HEK293 (cell line): ENCODE measurements around the gene TP53I3.

Source experiments
- CTCF ChIA-PET: fragments of 350-600 bp; formaldehyde crosslinking; extraction: SDS; loops from one replicate; lab custom pipeline; 2021; ENCODE audit warnings: antibody characterized with exemption; lab: Yijun Ruan, JAX
- POLR2A ChIA-PET: fragments of 300-600 bp; formaldehyde crosslinking; extraction: SDS; loops from one replicate; lab custom pipeline; 2020; ENCODE audit warnings: antibody characterized with exemption, inconsistent platforms; lab: Yijun Ruan, JAX
- H3K27ac ChIP-seq: fragments of 200-500 bp; sonication (Bioruptor generic); 2 replicates; pipeline ENCODE4 v1.5.1; 2014; ENCODE audit warnings: low read depth, low read length, control low read depth, inconsistent platforms; ENCODE audit errors: extremely low read depth
- H3K36me3 ChIP-seq, 2 experiments: fragments of 200-500 bp in 1 of 2; sonication (Bioruptor generic) in 1 of 2; 1 replicate in 1 of 2; 2 replicates in 1 of 2; pipeline ENCODE4 v1.5.1; 2014 to 2017; ENCODE audit warnings: inconsistent platforms in 2 of 2, low read length in 2 of 2; ENCODE audit not compliant: control insufficient read depth in 2 of 2, insufficient read depth in 1 of 2
- H3K4me1 ChIP-seq: fragments of 200-500 bp; sonication (Bioruptor generic); 2 replicates; pipeline ENCODE4 v1.5.1; 2014; ENCODE audit warnings: mild to moderate bottlenecking, low read length, inconsistent platforms; ENCODE audit not compliant: control insufficient read depth, insufficient read depth
- H3K4me3 ChIP-seq: 2 replicates; pipeline ENCODE4 v1.5.1; 2011; ENCODE audit warnings: low read depth, mild to moderate bottlenecking, control low read depth, low read length, moderate library complexity
- H3K9me3 ChIP-seq: fragments of 200-500 bp; sonication (Bioruptor generic); 2 replicates; pipeline ENCODE4 v1.5.1; 2014; ENCODE audit warnings: low read depth, low read length, inconsistent platforms; ENCODE audit not compliant: control insufficient read depth, insufficient read depth
- GFI1B ChIP-seq: fragments of 450-650 bp; formaldehyde crosslinking; IDR thresholded peaks from 2 replicates; pipeline ENCODE4 v1.5.1; 2016; ENCODE audit warnings: missing biosample characterization, missing genetic modification characterization
- GLI4 ChIP-seq: fragments of 450-650 bp; formaldehyde crosslinking; IDR thresholded peaks from 2 replicates; pipeline ENCODE4 v1.5.1; 2016; ENCODE audit warnings: missing biosample characterization, missing genetic modification characterization
- KLF7 ChIP-seq: fragments of 450-650 bp; formaldehyde crosslinking; IDR thresholded peaks from 2 replicates; pipeline ENCODE4 v1.5.1; 2016; ENCODE audit warnings: missing biosample characterization, missing genetic modification characterization, borderline replicate concordance
- KLF9 ChIP-seq: fragments of 450-650 bp; formaldehyde crosslinking; IDR thresholded peaks from 2 replicates; pipeline ENCODE4 v1.5.1; 2016; ENCODE audit warnings: missing biosample characterization, missing genetic modification characterization, low read depth
- REPIN1 ChIP-seq: fragments of 450-650 bp; formaldehyde crosslinking; IDR thresholded peaks from 2 replicates; pipeline ENCODE4 v1.5.1; 2017; ENCODE audit warnings: missing biosample characterization, missing genetic modification characterization, low read depth
- ZBTB10 ChIP-seq: fragments of 450-650 bp; formaldehyde crosslinking; IDR thresholded peaks from 2 replicates; pipeline ENCODE4 v1.5.1; 2016; ENCODE audit warnings: missing biosample characterization, missing genetic modification characterization
- ZIC2 ChIP-seq: fragments of 450-650 bp; formaldehyde crosslinking; IDR thresholded peaks from 2 replicates; pipeline ENCODE4 v1.5.1; 2016; ENCODE audit warnings: missing biosample characterization, missing genetic modification characterization
- ZNF174 ChIP-seq: fragments of 450-650 bp; formaldehyde crosslinking; IDR thresholded peaks from 2 replicates; pipeline ENCODE4 v1.5.0; 2017; ENCODE audit warnings: missing biosample characterization, mild to moderate bottlenecking, missing genetic modification characterization
- ZNF19 ChIP-seq: fragments of 450-650 bp; formaldehyde crosslinking; IDR thresholded peaks from 2 replicates; pipeline ENCODE4; 2016; ENCODE audit warnings: missing biosample characterization, missing genetic modification characterization, low read depth
- ZNF214 ChIP-seq: fragments of 450-650 bp; formaldehyde crosslinking; IDR thresholded peaks from 2 replicates; pipeline ENCODE4 v1.5.1; 2017; ENCODE audit warnings: missing biosample characterization, mild to moderate bottlenecking, missing genetic modification characterization, borderline replicate concordance
- ZNF266 ChIP-seq: fragments of 450-650 bp; formaldehyde crosslinking; IDR thresholded peaks from 2 replicates; pipeline ENCODE4 v1.5.1; 2016; ENCODE audit warnings: missing biosample characterization, missing genetic modification characterization, low read depth
- ZNF513 ChIP-seq: fragments of 450-650 bp; IDR thresholded peaks from 2 replicates; pipeline ENCODE4 v1.5.1; 2018; ENCODE audit warnings: missing biosample characterization, missing genetic modification characterization
- ZNF629 ChIP-seq: fragments of 450-650 bp; formaldehyde crosslinking; IDR thresholded peaks from 2 replicates; pipeline ENCODE4 v1.5.1; 2017; ENCODE audit warnings: missing biosample characterization, missing genetic modification characterization
- ZNF645 ChIP-seq: fragments of 450-650 bp; formaldehyde crosslinking; IDR thresholded peaks from 2 replicates; pipeline ENCODE4; 2016; ENCODE audit warnings: missing biosample characterization, missing genetic modification characterization
- ZNF777 ChIP-seq: fragments of 450-650 bp; formaldehyde crosslinking; IDR thresholded peaks from 2 replicates; pipeline ENCODE4 v1.5.1; 2017; ENCODE audit warnings: missing biosample characterization, missing genetic modification characterization, borderline replicate concordance
- ZSCAN16 ChIP-seq: fragments of 450-650 bp; formaldehyde crosslinking; IDR thresholded peaks from 2 replicates; pipeline ENCODE4 v1.5.1; 2016; ENCODE audit warnings: missing biosample characterization, missing genetic modification characterization
- TF ChIP-seq, protein P1 (sequence below): fragments of 450-650 bp; formaldehyde crosslinking; IDR thresholded peaks from 2 replicates; pipeline ENCODE4 v1.5.1; 2016; ENCODE audit warnings: missing biosample characterization, missing genetic modification characterization, low read depth
- TF ChIP-seq, protein P2 (sequence below): fragments of 450-650 bp; formaldehyde crosslinking; optimal IDR thresholded peaks from 2 replicates; pipeline ENCODE3; 2016; ENCODE audit warnings: missing biosample characterization, mild to moderate bottlenecking, missing genetic modification characterization
- TF ChIP-seq, protein P3 (sequence below): fragments of 450-650 bp; formaldehyde crosslinking; IDR thresholded peaks from 2 replicates; pipeline ENCODE4 v1.5.1; 2016; ENCODE audit warnings: missing biosample characterization, missing genetic modification characterization

Gene TP53I3

GRCh38 chr2:24075915-24076848, 8.5 kb downstream of the TP53I3 start, which contains the start of gene SF3B6 (continued):
- TF ChIP-seq, protein P1, sequence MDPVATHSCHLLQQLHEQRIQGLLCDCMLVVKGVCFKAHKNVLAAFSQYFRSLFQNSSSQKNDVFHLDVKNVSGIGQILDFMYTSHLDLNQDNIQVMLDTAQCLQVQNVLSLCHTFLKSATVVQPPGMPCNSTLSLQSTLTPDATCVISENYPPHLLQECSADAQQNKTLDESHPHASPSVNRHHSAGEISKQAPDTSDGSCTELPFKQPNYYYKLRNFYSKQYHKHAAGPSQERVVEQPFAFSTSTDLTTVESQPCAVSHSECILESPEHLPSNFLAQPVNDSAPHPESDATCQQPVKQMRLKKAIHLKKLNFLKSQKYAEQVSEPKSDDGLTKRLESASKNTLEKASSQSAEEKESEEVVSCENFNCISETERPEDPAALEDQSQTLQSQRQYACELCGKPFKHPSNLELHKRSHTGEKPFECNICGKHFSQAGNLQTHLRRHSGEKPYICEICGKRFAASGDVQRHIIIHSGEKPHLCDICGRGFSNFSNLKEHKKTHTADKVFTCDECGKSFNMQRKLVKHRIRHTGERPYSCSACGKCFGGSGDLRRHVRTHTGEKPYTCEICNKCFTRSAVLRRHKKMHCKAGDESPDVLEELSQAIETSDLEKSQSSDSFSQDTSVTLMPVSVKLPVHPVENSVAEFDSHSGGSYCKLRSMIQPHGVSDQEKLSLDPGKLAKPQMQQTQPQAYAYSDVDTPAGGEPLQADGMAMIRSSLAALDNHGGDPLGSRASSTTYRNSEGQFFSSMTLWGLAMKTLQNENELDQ: no peak
- TF ChIP-seq GLI4 (tag by site-specific recombination) (0 out of 2 replicates have a peak, but pooled peaks have one; percentile 64), GFI1B (no peak), ZNF266 (tag by site-specific recombination) (no peak), ZNF645 (no peak)
- TF ChIP-seq, protein P2, sequence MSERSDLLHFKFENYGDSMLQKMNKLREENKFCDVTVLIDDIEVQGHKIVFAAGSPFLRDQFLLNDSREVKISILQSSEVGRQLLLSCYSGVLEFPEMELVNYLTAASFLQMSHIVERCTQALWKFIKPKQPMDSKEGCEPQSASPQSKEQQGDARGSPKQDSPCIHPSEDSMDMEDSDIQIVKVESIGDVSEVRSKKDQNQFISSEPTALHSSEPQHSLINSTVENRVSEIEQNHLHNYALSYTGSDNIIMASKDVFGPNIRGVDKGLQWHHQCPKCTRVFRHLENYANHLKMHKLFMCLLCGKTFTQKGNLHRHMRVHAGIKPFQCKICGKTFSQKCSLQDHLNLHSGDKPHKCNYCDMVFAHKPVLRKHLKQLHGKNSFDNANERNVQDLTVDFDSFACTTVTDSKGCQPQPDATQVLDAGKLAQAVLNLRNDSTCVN (tag by site-specific recombination): peak; percentile 27

GRCh38 chr2:24075259-24075658, 9.4 kb downstream of the TP53I3 start:
- CTCF ChIA-PET: no interaction called here
- POLR2A ChIA-PET: no interaction called here

More at GRCh38 chr2:24075259-24075658, 9.4 kb downstream of the TP53I3 start:
- Histone ChIP-seq H3K36me3 (peaks cover 17 to 48% of the 10 kb centered on the region in 2 experiments), H3K9me3 (no peaks in the 10 kb centered on the region), H3K4me1 (peaks cover 7% of the 10 kb centered on the region; the same call in 1 of the 2 replicates), H3K4me3 (peak overlapping the region; percentile 95), H3K27ac (peak overlapping the region; percentile 88)
- TF ChIP-seq ZSCAN16 (tag by site-specific recombination) (no peak), ZIC2 (no peak), ZNF629 (no peak), ZNF174 (no peak), ZNF777 (no peak), ZNF19 (tag by site-specific recombination) (no peak), REPIN1 (tag by site-specific recombination) (no peak), KLF9 (no peak), ZNF214 (tag by site-specific recombination) (no peak), KLF7 (tag by site-specific recombination) (no peak), ZNF513 (no peak), ZBTB10 (tag by site-specific recombination) (no peak)
- TF ChIP-seq, protein P3, sequence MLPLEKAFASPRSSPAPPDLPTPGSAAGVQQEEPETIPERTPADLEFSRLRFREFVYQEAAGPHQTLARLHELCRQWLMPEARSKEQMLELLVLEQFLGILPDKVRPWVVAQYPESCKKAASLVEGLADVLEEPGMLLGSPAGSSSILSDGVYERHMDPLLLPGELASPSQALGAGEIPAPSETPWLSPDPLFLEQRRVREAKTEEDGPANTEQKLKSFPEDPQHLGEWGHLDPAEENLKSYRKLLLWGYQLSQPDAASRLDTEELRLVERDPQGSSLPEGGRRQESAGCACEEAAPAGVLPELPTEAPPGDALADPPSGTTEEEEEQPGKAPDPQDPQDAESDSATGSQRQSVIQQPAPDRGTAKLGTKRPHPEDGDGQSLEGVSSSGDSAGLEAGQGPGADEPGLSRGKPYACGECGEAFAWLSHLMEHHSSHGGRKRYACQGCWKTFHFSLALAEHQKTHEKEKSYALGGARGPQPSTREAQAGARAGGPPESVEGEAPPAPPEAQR (tag by site-specific recombination): no peak
